K562 (cell line): ENCODE data around the gene CLSTN2.

ENCODE experiments used
- EP300 ChIP-seq: IDR thresholded peaks from 2 replicates; pipeline ENCODE4 v1.6.1; 2012; ENCODE audit warnings: low read length, improper control_type of control experiment
- PHF21A ChIP-seq: fragments of 450-650 bp; IDR thresholded peaks from 2 replicates; pipeline ENCODE4 v1.6.1; 2017; ENCODE audit warnings: low read depth, borderline replicate concordance

DNA sequence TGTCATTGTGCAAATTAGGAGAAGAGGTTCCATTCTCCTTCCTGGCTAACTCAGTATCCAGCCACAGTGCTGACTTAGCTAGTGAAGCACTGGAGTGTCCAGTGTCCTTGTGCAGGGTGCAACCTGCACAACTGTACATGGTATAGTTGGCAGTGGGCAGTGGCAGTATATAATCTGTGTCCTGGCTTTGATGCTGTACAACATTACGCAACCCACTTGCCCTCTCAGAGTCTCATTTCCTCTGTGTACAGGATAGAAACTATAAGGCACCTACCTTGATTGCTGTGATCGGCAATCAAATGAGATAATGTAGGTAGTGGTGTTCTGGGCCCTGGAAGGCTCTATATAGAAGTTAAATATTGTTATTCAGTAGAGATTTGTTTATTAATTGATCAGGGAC is 333.6 kb downstream of the CLSTN2 start:
- no peak for TF ChIP-seq PHF21A
- no peak for TF ChIP-seq EP300
